GM18517 (cell line): ENCODE data around the gene SH3PXD2A.

Experiments used
- ATAC-seq: cut with Tn5 transposase; IDR thresholded peaks from one replicate; pipeline ENCODE4 v1.9.1; 2021; ENCODE audit warnings: mild to moderate bottlenecking, moderate library complexity; ENCODE audit not compliant: unreplicated experiment

SH3PXD2A gene

DNA sequence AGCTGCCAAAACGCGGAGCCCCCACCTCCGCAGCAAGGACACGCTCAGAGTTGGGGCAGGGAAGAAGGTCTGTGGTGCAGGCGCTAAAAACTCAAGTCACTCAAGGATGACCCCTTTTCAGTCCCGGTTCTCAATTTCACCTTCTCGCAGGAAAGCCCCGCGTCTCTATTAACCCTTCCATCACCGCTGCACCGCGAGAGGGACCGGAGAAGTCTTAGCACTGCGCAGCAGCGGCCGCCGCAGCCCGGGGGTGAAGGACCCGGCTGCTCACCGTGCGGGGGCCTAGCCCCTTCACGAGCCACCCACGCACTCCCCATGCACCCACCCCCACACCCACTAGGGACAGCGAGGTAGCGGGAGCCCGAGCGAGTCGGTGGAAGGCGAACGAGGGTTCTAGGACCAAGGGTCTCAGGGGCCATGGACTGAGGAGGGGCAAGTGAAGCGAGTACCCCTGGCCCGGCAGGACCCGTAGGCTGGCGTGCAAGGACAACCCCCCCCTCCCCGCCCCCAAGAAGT is 162.9 kb downstream of the SH3PXD2A start:
- peak; percentile 55 for ATAC-seq

DNA sequence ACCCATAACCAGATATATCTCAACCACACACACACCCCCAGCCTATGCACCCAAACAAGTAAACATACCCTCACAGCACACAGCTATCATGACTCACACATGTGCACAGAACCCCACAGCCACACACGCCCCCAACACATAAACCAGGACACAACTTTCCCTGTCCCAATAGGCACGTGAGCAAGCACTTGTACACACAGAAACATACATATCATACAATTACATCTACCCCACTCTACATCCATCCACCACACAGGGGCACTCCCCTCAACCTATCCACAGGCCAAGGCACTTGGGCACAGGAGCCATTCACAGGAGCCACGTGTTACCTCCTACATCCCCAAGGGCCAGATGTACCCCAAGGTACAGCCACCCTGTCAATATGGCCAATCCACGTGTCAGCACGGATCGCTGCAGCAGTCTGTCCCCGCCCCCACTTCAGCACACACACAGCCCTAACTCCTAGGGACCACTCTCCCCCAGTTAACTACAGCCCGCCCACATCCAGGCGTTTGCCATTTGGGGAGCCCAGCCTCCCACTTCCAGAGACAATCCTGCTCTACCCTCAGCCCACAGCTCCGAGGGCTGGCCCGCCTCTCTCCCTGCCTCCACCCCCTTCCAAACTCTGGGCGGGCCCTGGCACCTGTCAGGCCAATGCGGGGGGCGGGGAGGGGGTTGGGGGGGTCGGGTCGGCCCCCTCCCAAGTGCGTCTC is 163.5 kb downstream of the SH3PXD2A start:
- ATAC-seq, result peak; percentile 23

DNA sequence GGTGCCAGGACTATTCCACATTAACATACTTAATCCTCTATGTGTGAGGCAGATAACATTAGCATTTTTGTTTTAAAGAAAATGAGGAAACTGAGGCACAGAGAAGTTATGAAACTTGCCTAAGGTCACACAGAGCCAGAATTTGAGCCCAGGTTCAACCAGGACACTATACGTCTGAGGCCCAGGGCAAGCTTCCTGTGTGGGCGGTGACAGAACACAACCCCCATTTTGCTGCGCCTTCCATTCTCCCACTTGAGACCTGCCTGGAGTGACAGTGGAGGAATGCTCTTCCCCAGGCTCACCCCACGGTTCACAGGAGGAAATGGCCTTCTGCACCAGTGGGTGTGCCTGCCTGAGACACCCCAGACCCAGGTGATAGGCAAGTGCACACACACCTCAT is 164.1 kb downstream of the SH3PXD2A start:
- no peak for ATAC-seq

DNA sequence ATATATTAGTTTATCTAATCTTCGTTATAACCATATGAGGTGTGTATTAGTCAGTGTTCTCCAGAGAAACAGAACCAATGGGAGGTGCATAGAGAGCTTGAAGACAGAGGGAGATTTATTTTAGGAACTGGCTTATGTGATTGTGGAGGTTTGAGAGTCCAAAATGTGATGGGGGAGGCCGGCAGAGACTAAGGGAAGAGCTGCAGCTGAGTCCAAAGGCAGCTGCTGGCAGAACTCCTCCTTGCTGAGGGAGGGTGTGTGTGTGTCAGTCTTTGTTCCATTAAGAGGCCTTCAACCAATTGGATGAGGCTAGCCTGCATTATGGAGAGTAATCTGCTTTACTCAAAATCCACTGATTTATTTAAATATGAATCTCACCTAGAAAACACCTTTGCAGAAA is 165.1 kb downstream of the SH3PXD2A start:
- ATAC-seq, result no peak

DNA sequence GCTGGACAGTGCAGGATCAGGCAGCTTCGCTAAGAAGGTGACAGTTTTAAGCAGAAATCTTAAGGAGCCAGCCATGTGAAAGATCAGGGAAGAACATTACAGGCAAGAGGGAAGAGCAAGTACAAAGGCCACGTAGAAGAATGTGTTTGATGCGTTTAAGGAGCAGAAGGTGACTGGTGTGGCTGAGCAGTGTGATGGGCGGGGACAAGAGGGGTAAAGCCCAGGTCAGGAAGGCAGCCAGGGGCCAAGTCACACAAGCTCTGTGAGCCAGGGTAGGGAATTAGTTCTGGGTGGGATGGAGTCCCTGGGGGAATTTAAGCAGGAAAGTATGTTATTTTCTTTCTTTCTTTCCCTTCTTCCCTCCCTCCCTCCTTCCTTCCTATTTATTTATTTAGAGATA is 166.9 kb downstream of the SH3PXD2A start:
- no peak for ATAC-seq

DNA sequence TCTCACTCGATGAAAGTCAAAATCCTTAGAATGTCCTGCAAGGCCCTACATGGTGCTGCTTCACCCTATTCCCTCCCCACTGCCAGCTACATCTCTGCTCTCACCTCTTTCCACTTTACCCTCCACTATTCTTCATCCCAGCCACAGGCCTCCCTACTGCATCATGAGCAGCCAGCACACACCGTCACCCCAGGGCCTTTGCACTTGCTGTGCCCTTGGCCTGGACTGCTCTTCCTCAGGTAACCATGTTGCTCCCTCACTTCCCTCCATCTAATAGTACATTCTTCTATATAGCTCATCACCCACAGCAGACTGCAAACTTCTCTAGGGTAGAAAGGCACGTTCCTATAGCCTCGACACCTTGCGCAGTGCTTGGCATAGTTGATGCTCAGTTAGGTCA is 167.7 kb downstream of the SH3PXD2A start:
- ATAC-seq, result no peak

DNA sequence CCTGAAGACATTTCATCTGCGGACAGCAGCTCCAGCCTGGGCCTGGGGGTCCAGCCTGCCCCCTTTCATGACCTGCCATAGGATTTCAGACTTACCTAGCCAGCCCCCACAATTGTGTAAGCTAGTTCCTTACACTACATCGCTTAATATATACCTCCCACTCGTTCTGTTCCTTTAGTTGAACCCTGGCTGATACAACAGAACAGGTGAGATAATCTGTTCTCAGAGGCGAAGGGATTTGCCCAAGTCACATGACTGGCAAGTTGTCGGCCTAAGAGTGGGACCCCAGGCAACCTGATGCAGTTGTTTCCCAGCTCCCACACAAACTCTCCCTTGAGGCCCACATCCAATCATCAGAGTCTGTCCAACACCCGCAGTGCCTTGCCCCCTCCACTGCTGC is 168.2 kb downstream of the SH3PXD2A start:
- ATAC-seq, result no peak

DNA sequence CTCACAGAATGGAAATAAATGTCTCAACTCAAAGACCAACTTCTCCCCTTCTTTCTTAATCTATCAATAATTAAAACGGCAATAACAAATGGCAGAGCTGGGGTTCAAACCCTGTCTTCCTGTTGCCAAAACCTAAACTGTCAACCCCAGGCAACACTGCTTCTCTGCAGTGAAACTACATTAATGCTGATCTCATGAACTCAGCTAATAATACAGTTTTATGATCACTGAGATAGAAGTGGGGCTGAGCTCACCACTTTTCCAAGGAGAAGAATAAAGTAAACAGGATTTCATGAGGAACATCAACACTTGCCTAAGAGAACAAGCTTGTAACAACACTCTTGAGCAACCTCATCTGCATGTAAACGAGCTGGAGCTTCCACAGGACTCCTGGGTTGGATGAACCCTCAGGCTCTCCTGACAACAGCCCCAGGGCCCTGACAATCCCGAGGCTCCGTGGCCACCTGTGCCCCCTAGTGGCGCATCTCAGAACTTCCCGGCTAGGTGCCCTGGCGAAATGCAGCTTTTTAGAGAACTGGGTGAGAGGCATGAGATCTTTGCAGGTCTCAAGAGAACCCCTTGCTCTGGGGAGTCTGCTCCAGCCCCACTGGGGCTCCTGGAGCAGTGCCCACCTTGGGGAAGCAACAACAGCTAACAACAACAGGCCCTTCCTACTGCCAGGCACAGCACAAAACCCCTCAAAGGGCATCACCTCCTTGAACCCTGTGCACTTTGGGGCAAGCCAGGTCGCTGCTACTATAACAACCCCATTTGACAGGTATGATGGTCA is 169.3 kb downstream of the SH3PXD2A start:
- ATAC-seq, result peak; percentile 71

DNA sequence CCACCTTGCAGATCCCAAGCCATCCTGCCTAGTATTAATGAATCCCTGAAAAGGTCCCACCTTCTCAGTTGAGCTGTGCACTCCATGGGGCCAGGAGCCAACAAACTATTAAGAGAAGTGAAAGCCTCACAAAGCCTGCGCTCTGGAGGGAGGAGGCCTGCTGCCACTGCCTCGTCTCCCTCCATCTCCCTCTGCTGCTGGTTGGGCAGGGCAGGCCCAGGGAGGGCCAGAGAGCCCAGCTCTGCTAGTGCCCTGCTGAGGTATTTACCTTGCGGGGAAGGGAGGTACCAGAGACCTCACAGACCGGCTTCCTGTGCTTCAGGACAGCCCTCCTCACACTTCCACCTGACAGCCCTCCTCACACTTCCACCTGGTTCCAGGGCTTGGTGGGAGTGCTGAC is 171.5 kb downstream of the SH3PXD2A start:
- ATAC-seq, result no peak

DNA sequence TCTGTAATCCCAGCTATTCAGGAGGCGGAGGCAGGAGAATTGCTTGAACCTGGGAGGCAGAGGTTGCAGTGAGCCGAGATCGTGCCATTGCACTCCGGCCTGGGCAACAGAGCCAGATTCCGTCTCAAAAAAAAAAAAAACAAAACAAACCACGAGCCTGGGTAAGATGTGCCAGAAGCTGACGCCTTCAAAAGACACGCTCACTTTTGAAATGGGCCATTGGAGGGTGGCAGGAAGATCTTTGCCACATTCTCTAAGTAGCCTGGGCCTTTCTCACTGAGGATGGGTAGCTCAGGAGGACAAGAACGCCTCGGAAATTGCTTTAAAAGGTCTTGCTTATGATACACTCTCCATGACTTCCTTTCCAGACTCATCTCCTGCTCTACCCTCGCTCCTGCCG is 172.7 kb downstream of the SH3PXD2A start:
- ATAC-seq, result no peak

DNA sequence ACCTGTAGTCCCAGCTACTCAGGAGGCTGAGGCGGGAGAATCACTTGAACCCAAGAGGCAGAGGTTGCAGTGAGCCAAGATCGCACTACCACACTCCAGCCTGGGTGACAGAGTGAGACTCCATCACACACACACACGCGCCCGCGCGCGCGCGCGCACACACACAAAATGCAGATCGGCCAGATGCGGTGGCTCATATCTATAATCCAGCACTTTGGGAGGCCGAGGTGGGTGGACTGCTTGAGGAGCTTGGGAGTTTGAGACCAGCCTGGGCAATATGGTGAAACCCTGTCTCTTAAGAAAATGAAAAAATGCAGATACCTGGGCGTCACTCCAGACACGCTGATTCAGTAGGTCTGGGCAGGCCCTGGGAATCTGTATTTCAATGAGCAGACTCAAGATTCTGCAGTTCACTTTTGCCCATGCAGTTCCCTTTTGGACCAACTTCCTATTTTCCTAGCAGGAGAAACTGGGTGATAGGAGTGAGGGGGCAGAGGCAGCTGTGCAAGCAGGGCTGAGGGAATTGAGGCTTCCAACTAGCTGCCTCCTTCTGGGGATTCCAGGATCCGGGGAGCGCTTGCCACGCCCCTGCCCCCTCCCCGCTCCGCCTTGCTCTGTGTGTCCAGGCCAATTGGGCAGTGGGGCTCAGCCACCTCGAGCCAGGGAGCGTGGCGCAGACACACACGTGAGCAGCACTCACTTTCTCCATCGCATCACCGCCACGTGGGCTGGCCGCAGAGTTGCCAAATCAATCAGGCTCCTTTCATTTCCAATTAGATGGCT is 173.6 kb downstream of the SH3PXD2A start:
- no peak for ATAC-seq

DNA sequence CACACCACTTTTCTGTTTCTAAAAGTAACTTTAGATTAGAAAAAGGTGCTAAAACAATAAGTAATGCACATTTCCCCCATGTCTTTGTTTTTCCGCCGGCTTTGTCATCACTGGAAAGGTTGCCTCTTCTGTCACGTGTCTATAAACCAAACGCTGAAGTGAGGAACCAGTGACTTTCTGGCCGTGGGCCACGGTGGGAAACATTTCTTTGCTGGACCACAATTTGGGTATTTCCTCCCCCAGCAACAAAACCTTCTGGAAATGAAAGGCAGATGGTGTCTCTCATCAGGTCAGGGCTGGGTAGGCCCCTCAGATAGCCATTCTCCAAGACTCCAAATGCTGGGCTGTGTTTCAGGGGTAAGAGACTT is 174.5 kb downstream of the SH3PXD2A start:
- ATAC-seq, result no peak

DNA sequence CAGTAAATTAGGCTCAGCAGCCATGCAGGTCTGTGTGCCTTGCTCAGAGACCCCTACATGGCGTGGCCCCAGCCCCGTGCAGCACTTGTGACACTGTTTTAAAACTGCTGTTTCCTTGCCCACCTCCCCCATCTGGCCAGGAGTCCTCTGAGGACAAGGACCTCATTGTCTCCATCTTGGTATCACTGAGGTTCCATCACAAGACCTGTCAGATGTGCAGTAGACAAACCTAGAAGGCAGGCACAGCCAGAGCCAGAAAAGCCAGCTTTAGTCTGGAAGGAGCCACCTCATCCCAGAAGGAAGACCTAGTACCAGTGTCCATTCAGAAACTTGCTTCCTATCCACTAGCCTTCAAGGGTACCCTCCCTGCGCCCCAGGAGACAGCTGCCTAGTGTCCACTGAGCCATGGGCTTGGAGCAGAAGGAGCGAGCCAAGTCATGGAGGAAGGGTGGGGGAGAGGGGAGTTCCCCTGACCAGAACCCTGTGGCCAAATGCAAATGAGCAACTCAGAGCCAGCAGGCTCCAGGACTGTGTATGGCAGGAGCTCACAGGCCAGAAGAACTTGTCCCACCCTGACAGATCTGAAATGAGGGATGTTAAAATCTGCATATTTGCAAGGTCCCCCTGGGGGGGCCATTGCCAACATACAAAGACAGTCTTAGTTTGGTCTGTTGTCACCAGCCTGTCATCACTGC is 176.1 kb downstream of the SH3PXD2A start:
- ATAC-seq, result peak; percentile 75

DNA sequence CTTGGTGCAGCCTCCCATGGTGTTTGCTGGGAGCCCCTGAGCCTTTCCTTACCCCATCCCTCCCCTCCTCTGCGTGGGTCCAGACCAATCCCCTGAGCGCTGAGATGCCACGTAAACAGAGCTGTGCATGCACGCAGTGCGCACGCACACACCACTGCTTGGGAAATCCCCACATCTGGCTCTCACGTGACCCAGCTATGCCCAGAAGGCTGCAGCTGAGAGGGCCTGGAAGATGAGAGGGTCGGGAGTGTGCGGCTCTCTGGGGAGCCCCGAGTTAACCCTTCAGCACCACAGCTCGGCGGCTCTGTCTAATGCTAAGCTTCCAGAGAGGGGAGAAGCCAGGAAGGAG is 177.2 kb downstream of the SH3PXD2A start:
- ATAC-seq, result peak; percentile 71

DNA sequence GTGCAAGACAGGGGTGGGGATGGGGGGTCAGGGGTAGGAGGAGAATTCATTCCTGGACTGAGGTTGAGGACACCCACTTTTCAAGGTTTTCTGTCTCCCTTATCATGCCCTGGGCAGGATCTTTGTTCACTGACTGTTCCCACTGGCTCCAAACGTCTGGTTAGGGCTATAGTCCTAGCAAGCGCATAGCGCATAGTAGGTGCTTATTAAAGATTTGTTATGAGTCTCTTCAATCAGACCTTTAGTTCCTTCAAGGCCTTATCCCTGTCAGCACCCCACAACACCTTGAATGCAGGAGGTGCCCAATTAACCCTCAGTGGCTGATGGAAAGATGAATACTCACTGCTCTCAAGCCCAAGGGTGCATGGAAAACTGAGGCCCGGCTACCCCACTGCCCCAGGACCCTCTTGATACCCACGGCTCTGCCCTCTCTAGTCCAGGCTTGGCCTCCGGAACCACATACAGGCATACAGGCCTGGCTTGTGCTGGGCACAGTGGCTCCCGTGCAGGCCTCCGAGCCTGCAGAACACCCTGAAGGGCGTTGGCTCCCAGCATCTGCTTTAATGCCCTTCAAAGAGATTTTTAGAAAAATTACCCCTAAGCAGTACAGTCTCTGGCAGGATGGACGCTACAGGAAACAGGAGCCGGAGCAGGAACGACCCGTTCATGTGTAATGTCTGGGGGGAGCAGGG is 177.7 kb downstream of the SH3PXD2A start:
- no peak for ATAC-seq

DNA sequence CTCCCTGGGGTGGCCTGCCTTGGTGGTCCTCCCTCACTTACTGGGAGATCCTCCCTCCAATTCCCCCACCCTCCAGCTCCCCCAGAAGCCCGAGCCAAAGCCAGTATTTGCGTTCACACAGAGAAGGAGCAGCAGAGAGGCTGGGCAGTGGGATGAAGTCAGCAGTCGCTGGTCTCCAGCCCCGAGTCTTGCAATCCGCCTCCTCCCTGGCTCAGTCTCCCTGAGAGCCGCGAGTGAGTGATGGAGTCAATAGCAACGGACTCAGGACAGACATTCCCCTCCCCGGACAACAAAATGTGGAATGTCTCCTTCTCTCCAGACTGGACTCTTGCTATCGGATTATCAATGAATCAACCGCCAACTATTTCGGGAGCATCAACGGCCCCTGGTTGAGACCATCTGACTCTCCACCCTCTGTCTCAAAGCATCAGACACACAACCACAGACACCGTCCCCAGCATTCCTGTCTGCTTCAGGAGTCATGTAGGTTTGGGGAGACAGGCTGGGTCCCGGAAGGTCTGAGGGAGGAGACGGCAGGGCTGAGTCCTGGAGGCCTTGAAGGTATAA is 178.4 kb downstream of the SH3PXD2A start:
- no peak for ATAC-seq

DNA sequence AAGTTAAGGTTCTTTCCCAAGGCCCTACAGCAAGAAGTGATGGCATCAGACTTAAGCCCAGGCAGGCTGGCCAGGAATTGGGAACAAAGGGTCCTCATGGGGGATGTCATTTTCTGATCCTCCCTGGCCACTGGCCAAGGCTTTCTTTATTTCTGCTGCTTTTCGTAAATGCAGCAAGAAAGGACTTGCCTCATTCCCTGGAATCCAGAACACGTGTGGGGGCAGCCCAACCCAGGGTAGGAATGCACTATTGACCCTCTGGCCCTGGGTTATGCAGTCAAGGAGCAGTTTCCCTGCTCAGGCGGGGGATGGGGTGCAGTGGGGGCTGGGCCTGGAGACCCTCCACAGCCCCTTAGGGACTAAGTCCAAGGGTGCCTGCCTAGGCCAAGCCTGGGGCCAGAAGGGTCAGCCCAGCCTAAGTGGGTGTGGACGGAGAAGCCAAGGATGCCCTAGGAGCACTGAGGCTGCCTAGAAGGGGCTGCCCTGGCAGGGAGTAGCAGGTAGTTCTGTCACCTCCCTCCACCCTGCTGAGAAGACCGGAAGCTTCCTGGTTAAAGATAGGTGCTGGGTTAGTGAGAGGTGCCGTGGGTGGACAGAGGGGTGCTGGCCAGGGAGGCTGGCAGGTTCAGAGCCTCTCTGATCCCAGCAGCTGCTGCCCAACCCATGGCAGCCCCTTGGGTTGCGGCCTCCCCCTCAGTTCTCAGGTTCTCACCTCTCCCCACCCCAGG is 179.2 kb downstream of the SH3PXD2A start:
- no peak for ATAC-seq

DNA sequence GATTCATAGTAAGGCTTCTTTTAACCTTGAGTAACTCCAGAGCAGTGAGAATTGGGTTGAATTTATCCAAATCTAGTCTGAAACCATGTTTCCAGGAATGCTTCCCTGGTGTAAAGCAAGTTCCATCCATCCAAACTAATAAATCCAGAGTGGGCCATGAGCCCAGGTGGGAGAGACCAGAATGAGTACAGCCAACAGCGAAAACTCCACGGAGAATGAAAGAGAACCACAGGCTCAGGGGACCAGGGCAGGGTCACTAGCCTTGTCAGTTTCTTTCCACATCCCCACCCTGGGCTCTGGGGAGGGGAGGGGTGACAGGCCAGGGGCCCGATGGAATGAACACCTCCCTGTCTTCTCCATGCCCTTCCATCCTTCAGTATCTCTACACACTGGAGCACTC is 181.8 kb downstream of the SH3PXD2A start:
- no peak for ATAC-seq

DNA sequence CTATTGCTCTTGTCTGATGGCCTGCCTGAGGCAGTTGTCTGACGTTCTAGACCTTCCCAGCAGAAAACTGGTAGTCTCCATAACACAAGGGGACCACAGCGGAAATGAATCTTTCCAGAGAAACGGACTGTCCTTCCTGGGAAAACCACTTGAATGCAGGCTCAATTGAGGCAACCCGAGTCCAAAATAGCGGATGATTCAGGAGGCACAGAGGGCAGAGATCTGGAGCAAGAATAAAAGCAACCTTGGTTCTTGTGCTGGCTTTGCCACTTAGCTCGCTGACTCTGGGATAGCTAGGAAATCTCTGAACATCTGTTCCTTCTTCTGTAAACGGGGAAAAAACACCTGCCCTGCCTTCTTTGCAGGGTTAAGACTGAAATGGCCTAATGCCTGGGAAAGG is 183.0 kb downstream of the SH3PXD2A start:
- no peak for ATAC-seq
